Stimulated activated CD4-positive, alpha-beta T cell treated with anti-CD3 and anti-CD28 coated beads, Interleukin-2, amount 100 ng/mL, for 48 hours (primary cell): ENCODE results near the gene HRCT1.
"Not testable (repeated sequence)": the region's sequence is repeated elsewhere in the genome, so short reads cannot be mapped to it uniquely, and the experiment has no call there.

ENCODE experiments used
- DNase-seq, 2 donors: peaks; one replicate each; pipeline ENCODE4 v3.0.0-alpha.2; 2020

HRCT1 gene

GRCh38 chr9:35897376-35898099 lies 8.5 kb upstream of the HRCT1 start:
- DNase-seq: not testable (repeated sequence)

DNA sequence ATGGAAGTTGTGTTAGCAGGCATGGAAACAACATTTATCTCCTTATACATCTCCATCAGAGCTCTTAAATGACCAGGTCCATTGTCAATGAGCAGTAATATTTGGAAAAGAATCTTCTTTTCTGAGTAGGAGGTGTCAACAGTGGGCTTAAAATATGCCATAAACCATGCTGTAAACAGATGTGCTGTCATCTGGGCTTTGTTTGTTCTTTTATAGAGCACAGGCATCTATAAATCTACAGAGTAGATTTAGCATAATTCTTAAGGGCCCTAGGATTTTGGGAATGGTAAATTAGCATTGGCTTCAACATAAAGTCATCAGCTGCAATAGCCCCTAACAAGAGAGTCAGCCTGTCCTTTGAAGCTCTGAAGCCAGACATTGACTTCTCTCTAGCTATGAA lies 7.7 kb upstream of the HRCT1 start:
- DNase-seq: no peak

DNA sequence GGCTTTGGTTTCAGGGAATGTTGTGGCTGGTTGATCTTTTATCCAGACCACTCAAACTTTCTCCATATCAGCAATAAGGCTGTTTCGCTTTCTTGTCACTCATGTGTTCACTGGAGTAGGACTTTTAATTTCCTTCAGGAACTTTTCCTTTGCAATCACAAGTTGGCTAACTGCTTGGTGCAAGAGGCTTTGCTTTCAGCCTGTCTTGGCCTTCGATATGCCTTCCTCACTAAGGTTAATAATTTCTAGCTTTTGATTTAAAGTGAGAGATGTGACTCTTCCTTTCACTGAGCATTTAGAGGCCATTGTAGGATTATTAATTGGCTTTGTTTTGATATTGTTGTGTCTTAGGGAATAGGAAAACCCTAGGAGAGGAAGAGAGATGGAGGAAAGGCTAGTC lies 7.0 kb upstream of the HRCT1 start:
- no peak for DNase-seq

- peak in 1 of 2 donors; percentile 45 for DNase-seq
These were observed 3.0 kb upstream of the HRCT1 start for GRCh38 chr9:35903049-35903448.

DNA sequence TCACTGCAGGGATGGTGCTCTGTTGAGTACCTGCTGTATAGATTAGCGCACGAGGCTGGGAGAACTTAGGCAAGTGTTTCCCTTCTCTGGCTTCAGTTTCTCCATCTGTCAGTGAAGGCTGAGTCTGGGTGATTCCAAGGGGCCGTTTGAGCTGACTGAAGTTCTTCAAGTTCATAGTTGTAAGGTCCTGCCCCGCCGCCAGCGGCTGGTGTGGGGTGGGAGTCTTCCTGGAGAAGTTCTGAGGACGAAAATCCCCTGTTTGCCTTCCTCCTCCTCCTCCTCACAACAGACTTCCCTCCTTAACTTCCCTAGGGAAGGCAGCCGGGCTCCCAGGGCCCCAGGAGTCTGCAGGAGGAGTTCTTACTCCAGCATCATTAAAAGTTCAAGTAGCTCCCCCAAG lies 1.7 kb upstream of the HRCT1 start:
- no peak for DNase-seq

GRCh38 chr9:35905051-35905781 lies 786 bp upstream of the HRCT1 start:
- DNase-seq: no peak

DNA sequence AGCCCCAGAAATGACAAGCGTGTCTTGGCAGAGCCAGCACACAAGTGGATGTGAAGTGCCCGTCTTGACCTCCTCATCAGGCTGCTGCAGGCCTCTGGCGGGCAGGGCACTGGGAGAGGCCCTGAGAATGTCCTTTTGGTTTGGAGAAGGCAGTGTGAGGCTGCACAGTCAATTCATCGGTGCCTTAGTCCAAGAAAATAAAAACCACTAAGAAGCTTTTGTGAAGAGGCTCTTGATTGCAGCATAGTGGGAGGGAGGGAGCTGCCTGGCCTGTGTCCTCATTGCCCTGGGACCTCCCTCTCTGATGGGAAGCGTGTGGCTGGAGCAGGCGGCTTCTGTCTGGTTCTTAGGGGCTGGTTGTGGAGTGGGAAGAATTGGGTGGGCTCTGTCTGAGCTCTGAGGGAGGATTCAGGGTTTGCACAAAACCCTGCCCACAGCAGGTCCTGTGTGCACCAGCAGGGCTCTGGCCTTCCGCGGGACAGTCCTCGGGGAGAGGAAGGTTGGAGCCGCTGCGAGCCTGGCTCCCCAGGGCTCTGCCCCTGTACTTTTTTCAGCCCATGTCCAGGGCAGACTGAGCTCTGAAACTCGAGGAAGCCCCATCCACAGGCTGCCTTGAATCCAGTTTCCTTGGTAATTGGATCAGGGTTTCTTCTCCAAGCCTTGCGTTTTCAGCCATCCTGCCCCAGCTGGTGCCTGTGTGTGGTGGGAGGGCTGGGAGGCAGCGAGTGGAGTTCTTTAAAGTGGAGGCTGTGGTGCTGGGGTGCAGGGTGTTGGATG lies 1.1 kb downstream of the HRCT1 start:
- DNase-seq: no peak

DNA sequence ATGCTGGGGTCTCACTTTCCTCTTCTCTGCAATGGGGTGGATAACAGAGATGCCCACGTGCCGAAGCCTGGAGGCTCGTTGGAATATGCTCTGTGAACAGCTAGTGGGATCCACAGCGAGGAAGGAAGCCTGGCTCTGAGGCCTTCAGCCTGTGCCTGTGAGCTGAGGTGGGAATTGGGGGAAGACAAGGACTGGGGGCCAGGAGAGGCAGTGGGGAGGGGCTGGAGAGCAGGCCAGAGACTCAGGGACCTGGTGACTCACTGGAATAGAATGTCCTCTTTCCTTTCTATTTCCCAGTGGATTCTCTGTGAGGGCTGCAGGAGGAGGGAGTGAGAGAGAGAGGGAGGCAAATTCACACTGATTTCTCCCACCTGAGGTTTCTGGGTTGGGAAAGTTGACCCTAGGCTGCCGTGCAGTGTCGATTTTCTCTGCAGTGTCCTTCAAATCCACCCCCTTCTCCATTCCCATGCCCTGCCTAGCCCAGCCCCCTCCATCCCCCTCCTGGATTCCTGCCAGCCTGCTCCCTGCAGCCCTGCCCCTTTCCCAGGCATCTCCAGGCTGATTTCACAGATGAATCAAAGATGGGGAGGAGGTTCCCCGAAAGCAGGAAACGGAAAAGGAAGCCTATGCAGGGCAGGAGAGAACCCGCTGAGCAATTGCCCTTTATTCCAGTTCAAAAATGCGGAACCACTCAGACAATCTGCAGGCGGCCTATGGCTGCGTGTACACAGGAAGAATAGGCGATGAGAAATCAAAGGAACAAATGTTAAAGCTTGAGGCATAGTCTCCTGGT lies 1.9 kb downstream of the HRCT1 start:
- DNase-seq: no peak

DNA sequence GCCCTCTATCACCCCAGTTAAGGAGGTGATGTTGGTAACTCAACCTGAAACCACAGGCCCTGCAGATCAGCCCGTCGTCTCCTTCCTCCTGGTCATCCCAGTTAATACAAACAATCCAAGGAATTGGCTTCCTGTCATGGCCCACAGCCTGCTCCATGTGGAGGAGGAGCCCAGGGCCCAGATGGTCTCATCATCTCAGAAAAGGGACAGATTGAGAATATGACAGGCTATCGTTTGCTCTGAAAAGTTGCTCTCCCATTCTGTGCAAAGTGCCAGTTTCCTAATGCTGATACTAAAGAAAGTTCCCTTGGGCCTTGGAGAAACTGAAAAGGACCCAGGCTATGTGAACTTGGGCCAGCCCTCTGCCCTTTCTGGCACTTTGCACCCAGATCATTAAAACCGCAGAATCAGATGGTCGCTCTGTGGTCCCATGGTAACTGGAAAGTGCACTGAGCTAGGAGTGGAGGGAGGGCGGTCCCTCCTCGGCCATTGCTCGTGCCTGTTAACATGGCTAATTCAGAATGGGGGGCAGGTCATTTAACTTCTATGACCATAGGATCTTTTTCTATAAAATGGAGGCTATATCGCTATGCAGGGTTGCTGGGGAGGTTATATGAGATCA lies 2.6 kb downstream of the HRCT1 start:
- no peak for DNase-seq

- no peak for DNase-seq
These were observed 3.3 kb downstream of the HRCT1 start, which contains the start of gene SPAAR for GRCh38 chr9:35909274-35909673. SPAAR (plus strand) TSS chr9:35909490; CDS start chr9:35910464, 974 bp downstream.

- DNase-seq: no peak
These were observed 3.9 kb downstream of the HRCT1 start for GRCh38 chr9:35909687-35910612.

DNA sequence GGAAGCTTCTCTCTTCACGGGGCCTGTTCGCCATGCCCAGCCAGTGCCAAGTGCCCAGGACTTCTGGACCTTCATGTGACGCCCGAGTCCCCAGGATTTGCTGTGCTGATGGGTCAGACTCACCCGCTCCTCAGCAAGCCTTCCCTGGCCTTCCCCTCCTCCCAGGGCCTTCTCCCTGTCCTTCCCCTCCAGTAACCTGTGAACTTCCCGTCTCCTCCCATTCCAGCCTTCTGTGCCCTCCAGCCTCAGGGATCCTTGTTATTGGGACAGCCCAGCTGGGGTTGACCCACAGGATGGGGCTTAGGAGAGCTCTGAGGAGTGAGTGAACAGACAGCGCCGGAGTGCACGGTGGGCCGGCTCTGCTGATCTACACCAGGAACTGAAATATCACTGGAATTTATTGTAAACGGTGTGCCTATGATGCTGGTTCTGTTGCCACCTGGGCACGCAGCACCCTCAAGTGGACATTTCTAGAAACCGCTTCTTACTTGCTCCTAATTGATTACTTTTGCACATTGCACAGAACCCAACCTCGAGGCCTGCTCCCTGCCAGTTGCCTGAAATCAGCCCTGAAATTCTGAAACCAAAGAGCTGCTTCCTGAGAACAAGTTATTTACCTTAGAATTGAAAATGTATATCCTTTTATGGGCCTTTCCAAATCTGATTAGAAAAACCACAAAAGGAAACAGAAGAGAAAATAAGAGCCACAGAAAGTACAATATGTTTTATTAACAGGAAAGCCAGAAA lies 4.8 kb downstream of the HRCT1 start:
- DNase-seq: peak in 1 of 2 donors; percentile 19

GRCh38 chr9:35911690-35912089 lies 5.7 kb downstream of the HRCT1 start:
- DNase-seq: no peak

- no peak for DNase-seq
These were observed 6.9 kb downstream of the HRCT1 start for GRCh38 chr9:35912791-35913400.

DNA sequence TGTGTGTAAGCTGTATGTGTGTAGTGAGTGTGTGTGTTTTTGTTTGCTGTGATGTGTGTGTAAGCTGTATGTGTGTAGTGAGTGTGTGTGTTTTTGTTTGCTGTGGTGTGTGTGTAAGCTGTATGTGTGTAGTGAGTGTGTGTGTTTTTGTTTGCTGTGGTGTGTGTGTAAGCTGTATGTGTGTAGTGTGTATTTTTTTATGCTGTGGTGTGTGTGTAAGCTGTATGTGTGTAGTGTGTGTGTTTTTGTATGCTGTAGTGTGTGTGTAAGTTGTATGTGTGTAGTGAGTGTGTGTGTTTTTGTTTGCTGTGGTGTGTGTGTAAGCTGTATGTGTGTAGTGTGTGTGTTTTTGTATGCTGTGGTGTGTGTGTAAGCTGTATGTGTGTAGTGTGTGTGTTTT lies 7.4 kb downstream of the HRCT1 start:
- not testable (repeated sequence) for DNase-seq

DNA sequence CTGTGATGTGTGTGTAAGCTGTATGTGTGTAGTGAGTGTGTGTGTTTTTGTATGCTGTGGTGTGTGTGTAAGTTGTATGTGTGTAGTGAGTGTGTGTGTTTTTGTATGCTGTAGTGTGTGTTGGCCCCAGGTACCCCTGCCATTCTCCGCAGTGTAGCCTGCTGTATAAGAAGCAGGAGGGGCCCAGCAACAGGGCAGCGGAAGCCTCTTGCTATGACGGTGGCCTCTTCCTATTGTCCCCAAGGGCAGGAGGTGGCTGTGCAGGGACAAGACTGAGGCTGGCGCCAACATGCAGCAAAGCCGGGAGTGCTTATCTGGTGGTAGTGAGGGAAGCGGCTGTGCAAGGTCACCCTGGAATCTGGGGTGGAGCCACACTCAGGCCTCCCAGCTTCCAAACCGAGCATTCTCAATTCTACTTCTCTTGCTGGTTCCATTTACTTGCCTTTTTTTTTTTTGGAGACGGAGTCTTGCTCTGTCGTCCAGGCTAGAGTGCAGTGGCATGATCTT lies 8.4 kb downstream of the HRCT1 start:
- no peak for DNase-seq

DNA sequence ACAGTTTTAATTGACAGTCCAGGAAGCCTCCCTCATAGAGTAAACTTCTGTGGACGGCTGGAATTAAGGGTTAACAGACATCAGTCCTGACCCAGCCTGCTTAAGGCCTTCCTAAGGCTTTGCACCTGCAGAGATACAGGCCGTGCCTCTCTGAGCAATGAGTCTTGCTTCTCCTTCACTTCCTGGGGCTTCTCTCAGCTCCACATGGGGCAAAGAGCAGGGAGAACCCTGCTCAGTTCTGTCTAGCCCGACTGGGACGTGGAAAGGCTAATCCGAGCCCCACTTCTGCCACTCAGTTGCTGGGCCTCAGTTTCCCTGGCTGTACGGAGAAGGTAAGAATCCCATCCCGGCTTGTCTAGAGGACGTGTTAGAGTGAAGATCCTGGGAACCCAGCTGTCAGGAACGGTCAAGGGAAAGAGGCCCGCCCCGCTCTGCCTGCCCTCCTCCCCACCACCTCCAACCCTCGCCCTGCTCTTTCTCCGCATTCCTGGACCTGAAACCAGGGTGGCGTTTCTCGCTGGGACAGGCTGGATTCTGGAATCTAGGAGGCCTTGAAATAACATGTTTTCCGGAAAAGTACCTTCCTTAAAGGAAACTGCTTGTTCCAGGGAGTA lies 9.8 kb downstream of the HRCT1 start:
- DNase-seq: no peak

DNA sequence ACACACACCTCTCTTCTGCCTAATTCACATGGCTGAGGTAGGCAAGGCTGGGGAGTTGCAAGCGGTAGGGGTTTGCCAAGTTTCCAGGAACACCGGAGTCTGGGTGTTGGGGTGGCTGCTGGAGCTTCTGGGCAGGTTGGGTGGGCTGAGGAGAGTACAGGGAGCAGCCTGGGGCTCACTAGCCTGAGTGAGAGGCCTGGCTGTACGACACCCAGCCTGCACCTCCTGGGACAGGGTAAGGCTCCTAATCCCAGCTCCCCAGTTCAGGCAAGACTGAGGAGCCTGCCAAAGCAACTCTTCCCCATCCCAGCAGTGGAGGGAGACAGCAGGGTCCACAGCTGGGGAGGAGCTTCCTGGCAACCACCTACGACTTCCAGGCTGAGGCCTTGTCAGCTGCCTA lies 11.3 kb downstream of the HRCT1 start:
- no peak for DNase-seq

DNA sequence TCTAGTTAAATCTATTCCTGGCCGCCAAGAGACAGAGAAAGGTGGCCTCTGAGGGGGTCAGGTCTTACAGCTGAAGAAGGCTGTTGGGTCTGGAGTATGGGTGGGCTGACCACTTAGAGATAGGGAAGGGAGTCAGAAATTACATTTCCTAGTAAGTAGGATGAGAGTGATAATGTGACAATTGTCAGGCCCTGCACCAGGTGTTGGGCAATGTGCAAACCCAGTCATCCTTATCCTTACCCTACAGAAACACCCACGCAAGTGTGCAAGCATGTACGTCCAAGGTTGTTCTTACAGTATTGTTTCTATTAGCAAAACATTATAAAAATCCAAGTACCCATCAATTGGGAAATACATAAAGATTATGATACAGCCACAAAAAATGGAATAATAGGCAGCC lies 12.8 kb downstream of the HRCT1 start:
- DNase-seq: no peak
